ENCODE results near the gene HS3ST5.

The HS3ST5 gene

DNA sequence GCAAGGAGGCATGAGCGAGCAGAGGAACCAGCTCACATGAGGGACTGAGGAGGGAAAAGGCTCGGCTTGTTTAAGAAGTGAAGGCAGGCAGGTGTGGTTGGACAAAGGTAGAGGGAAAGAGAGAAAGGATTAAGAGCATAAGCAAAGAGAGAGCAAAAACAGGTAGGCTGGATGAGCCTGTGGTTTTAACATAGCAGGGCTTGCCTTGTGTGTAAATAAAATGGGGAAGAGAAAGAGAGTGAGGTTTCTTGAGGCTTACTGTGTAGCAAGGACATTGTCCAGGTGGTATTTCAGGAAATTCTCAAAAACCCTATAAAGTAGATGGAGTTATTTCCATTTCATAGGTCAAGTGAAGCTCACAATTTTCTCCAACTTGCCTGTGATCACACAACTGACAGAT lies 278.0 kb downstream of the HS3ST5 start:
- no peak overlapping the region for H3K4me3 ChIP-seq
- H3K27me3 ChIP-seq = no peaks in the 10 kb centered on the region
- no peak for TF ChIP-seq Cebpa-rat (IDR thresholded peaks at IDR 0.05)
- H4K20me1 ChIP-seq = no peaks in the 10 kb centered on the region
- no peaks in the 10 kb centered on the region for H3K9me3 ChIP-seq
- no peak overlapping the region for H3K27ac ChIP-seq
- H3K4me2 ChIP-seq = no peak overlapping the region
- H3K4me1 ChIP-seq = no peaks in the 10 kb centered on the region
- H3K36me3 ChIP-seq = no peaks in the 10 kb centered on the region
- H3K9ac ChIP-seq = no peak overlapping the region

DNA sequence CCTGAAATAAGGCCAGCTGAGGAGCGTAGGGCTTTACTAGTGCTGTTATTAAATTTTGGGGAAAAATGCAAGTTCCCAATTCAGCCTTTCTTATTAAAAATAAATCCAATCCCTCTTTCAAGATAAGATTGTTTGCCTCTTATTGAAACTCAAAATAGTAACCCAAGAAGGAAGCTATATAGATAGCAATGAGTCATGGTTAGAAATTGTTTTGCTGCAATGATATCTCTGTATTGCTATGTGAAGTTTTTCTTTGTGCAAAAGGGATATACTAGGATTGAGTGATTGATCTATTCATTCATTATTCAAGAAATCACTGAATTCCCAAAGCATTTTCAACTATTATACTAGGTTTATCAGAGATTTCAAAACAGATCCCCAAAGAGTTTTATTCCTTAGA lies 278.9 kb downstream of the HS3ST5 start:
- no peak overlapping the region for H3K9ac ChIP-seq
- H3K4me3 ChIP-seq = no peak overlapping the region
- no peaks in the 10 kb centered on the region for H4K20me1 ChIP-seq
- no peak overlapping the region for H3K4me2 ChIP-seq
- H3K9me3 ChIP-seq = no peaks in the 10 kb centered on the region
- H3K36me3 ChIP-seq = no peaks in the 10 kb centered on the region
- TF ChIP-seq Cebpa-rat (IDR thresholded peaks at IDR 0.05) = no peak
- no peak overlapping the region for H3K27ac ChIP-seq
- no peaks in the 10 kb centered on the region for H3K4me1 ChIP-seq
- H3K27me3 ChIP-seq = no peaks in the 10 kb centered on the region

GRCh38 chr6:114062199-114062598 lies 280.6 kb downstream of the HS3ST5 start:
- H3K36me3 ChIP-seq = no peaks in the 10 kb centered on the region
- no peak overlapping the region for H3K27ac ChIP-seq
- no peak overlapping the region for H3K4me2 ChIP-seq
- no peaks in the 10 kb centered on the region for H4K20me1 ChIP-seq
- no peak for TF ChIP-seq Cebpa-rat (IDR thresholded peaks at IDR 0.05)
- no peak overlapping the region for H3K4me3 ChIP-seq
- no peaks in the 10 kb centered on the region for H3K9me3 ChIP-seq
- no peaks in the 10 kb centered on the region for H3K4me1 ChIP-seq
- no peak overlapping the region for H3K9ac ChIP-seq
- H3K27me3 ChIP-seq = no peaks in the 10 kb centered on the region

DNA sequence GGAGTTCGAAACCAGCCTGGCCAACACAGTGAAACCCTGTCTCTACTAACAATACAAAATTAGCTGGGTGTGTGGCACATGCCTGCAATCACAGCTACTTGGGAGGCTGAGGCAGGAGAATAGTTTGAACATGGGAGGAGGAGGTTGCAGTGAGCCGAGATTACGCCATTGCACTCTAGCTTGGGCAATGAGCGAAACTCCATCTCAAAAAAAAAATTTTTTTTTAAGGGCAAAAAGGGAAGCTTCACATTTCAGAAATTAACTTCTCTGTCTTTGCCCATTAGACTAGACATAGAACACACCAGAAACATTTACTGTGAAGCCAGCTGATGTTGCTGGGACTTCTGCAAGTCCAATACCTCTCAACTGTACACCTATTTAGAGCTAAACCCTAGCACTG lies 281.1 kb downstream of the HS3ST5 start:
- H3K4me3 ChIP-seq = no peak overlapping the region
- H3K4me1 ChIP-seq = no peaks in the 10 kb centered on the region
- H3K36me3 ChIP-seq = no peaks in the 10 kb centered on the region
- H3K27me3 ChIP-seq = no peaks in the 10 kb centered on the region
- no peaks in the 10 kb centered on the region for H3K9me3 ChIP-seq
- H3K4me2 ChIP-seq = no peak overlapping the region
- no peak overlapping the region for H3K27ac ChIP-seq
- H4K20me1 ChIP-seq = no peaks in the 10 kb centered on the region
- H3K9ac ChIP-seq = no peak overlapping the region
- TF ChIP-seq Cebpa-rat (IDR thresholded peaks at IDR 0.05) = no peak

DNA sequence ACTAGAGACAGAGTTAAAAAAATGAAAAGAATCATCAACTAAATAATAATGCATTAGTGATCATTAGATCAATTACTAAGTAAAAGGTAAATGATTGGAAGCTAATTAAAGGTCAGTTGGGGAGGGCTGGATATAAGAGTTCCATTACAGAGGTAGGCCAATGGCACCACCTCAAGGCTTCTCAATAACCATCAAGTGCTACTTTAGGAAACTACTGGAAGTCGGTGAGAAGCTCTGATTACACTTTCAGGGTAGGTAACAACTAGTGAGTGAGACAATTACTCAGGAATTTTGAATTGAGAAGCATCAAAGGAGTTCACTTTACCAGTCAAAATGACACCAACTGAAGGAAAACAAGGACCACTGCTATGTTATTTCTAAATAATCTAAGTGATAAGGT lies 281.7 kb downstream of the HS3ST5 start:
- TF ChIP-seq Cebpa-rat (IDR thresholded peaks at IDR 0.05) = no peak
- H3K4me3 ChIP-seq = no peak overlapping the region
- H3K27ac ChIP-seq = no peak overlapping the region
- no peak overlapping the region for H3K4me2 ChIP-seq
- no peaks in the 10 kb centered on the region for H3K9me3 ChIP-seq
- no peaks in the 10 kb centered on the region for H3K27me3 ChIP-seq
- no peaks in the 10 kb centered on the region for H4K20me1 ChIP-seq
- H3K9ac ChIP-seq = no peak overlapping the region
- H3K36me3 ChIP-seq = no peaks in the 10 kb centered on the region
- H3K4me1 ChIP-seq = no peaks in the 10 kb centered on the region

GRCh38 chr6:114058435-114058834 lies 284.4 kb downstream of the HS3ST5 start:
- TF ChIP-seq Cebpa-rat (IDR thresholded peaks at IDR 0.05) = no peak
- Histone ChIP-seq H3K4me2 (no peak overlapping the region), H3K27me3 (no peaks in the 10 kb centered on the region), H3K4me3 (no peak overlapping the region), H3K9me3 (no peaks in the 10 kb centered on the region), H3K4me1 (no peaks in the 10 kb centered on the region), H4K20me1 (no peaks in the 10 kb centered on the region), H3K27ac (no peak overlapping the region), H3K9ac (no peak overlapping the region), H3K36me3 (no peaks in the 10 kb centered on the region)

- Histone ChIP-seq H3K9ac (no peak overlapping the region), H3K4me1 (no peaks in the 10 kb centered on the region), H3K36me3 (no peaks in the 10 kb centered on the region), H3K4me2 (no peak overlapping the region), H4K20me1 (no peaks in the 10 kb centered on the region), H3K9me3 (no peaks in the 10 kb centered on the region), H3K27ac (no peak overlapping the region), H3K4me3 (no peak overlapping the region), H3K27me3 (no peaks in the 10 kb centered on the region)
- no peak for TF ChIP-seq Cebpa-rat (IDR thresholded peaks at IDR 0.05)
Measured at GRCh38 chr6:114055763-114056162, 287.1 kb downstream of the HS3ST5 start.

GRCh38 chr6:114055349-114055748 lies 287.5 kb downstream of the HS3ST5 start:
- H3K36me3 ChIP-seq = no peaks in the 10 kb centered on the region
- no peak overlapping the region for H3K9ac ChIP-seq
- H4K20me1 ChIP-seq = no peaks in the 10 kb centered on the region
- TF ChIP-seq Cebpa-rat (IDR thresholded peaks at IDR 0.05) = no peak
- no peak overlapping the region for H3K4me2 ChIP-seq
- no peak overlapping the region for H3K27ac ChIP-seq
- H3K4me3 ChIP-seq = no peak overlapping the region
- no peaks in the 10 kb centered on the region for H3K9me3 ChIP-seq
- no peaks in the 10 kb centered on the region for H3K27me3 ChIP-seq
- H3K4me1 ChIP-seq = no peaks in the 10 kb centered on the region

GRCh38 chr6:114053791-114054190 lies 289.0 kb downstream of the HS3ST5 start:
- no peaks in the 10 kb centered on the region for H4K20me1 ChIP-seq
- H3K36me3 ChIP-seq = no peaks in the 10 kb centered on the region
- no peak overlapping the region for H3K27ac ChIP-seq
- H3K27me3 ChIP-seq = no peaks in the 10 kb centered on the region
- H3K4me1 ChIP-seq = no peaks in the 10 kb centered on the region
- H3K9ac ChIP-seq = no peak overlapping the region
- no peaks in the 10 kb centered on the region for H3K9me3 ChIP-seq
- no peak for TF ChIP-seq Cebpa-rat (IDR thresholded peaks at IDR 0.05)
- H3K4me3 ChIP-seq = no peak overlapping the region
- no peak overlapping the region for H3K4me2 ChIP-seq

- Histone ChIP-seq H3K27ac (no peak overlapping the region), H3K4me2 (no peak overlapping the region), H3K27me3 (no peaks in the 10 kb centered on the region), H3K36me3 (no peaks in the 10 kb centered on the region), H3K4me1 (no peaks in the 10 kb centered on the region), H3K9me3 (no peaks in the 10 kb centered on the region), H3K4me3 (no peak overlapping the region), H4K20me1 (no peaks in the 10 kb centered on the region), H3K9ac (no peak overlapping the region)
- no peak for TF ChIP-seq Cebpa-rat (IDR thresholded peaks at IDR 0.05)
Measured at GRCh38 chr6:114052141-114052540, 290.7 kb downstream of the HS3ST5 start.

GRCh38 chr6:114051031-114051430 lies 291.8 kb downstream of the HS3ST5 start:
- no peaks in the 10 kb centered on the region for H4K20me1 ChIP-seq
- H3K4me2 ChIP-seq = no peak overlapping the region
- no peaks in the 10 kb centered on the region for H3K36me3 ChIP-seq
- no peak overlapping the region for H3K4me3 ChIP-seq
- no peak overlapping the region for H3K9ac ChIP-seq
- no peak overlapping the region for H3K27ac ChIP-seq
- no peaks in the 10 kb centered on the region for H3K4me1 ChIP-seq
- no peaks in the 10 kb centered on the region for H3K27me3 ChIP-seq
- TF ChIP-seq Cebpa-rat (IDR thresholded peaks at IDR 0.05) = no peak
- no peaks in the 10 kb centered on the region for H3K9me3 ChIP-seq

All from BLaER1 (cell line).